Body of pancreas (tissue), 4 donors: ENCODE data around the gene RWDD1. TPM values are rescaled to one million over a fixed set of nuclear protein-coding genes. Genes with fewer than 3 reads are reported as not detected.

Experiments
- ATAC-seq: fragments of 150-250 bp; one replicate; pipeline ENCODE4 v1.9.1; 2016
- DNase-seq, 4 donors: peaks; one replicate each; pipeline ENCODE4 v3.0.0-alpha.2; 2019
- H3K27ac ChIP-seq, 4 donors: fragments of 200-600 bp; sonication (generic); 1 replicate in 3 of 4; 2 replicates in 1 of 4; pipeline versions ENCODE4 v1.5.1 to v1.6.1; 2016 to 2019; ENCODE audit warnings: mild to moderate bottlenecking in 1 of 4, mixed read lengths in 1 of 4, moderate library complexity in 1 of 4
- H3K27me3 ChIP-seq, 2 donors: fragments of 200-600 bp; sonication (generic); one replicate each; pipeline ENCODE4 v1.6.0; 2016; ENCODE audit warnings: mild to moderate bottlenecking in 1 of 2
- H3K36me3 ChIP-seq, 2 donors: fragments of 200-600 bp; sonication (generic); replicated peaks in 1 of 2; 2 replicates each; pipeline ENCODE4 v1.5.1; 2016; ENCODE audit warnings: low read depth in 2 of 2; ENCODE audit not compliant: insufficient read depth in 1 of 2
- H3K4me1 ChIP-seq: fragments of 200-600 bp; sonication (generic); one replicate; pipeline ENCODE4 v1.6.0; 2016
- H3K4me3 ChIP-seq, 2 donors: fragments of 200-600 bp; sonication (generic); 1 replicate in 1 of 2; 2 replicates in 1 of 2; pipeline ENCODE4 v1.5.1; 2016 to 2019
- H3K9me3 ChIP-seq, 3 donors: fragments of 200-600 bp; sonication (generic); 1 replicate in 2 of 3; 2 replicates in 1 of 3; pipeline ENCODE4 v1.5.1; 2016
- CTCF ChIP-seq, 7 experiments: fragments of 450-650 bp in 4 of 7; fragments of 200-600 bp in 3 of 7; sonication (generic) in 3 of 7; IDR thresholded peaks; one replicate each; pipeline ENCODE4 v1.5.1; 2016 to 2019; ENCODE audit warnings: antibody characterized with exemption in 7 of 7
- POLR2A ChIP-seq, 3 donors: fragments of 450-650 bp; IDR thresholded peaks; one replicate each; pipeline ENCODE4 v1.6.1; 2016; ENCODE audit warnings: antibody characterized with exemption in 3 of 3, mild to moderate bottlenecking in 2 of 3
- WGBS, 2 donors: methylation state at CpG; one replicate each; pipeline ENCODE4 v1.1.5; 2017; 5-methylcytosine and 5-hydroxymethylcytosine counted together
- intact Hi-C: fragments of 100-400 bp; cut with DNase I; formaldehyde crosslinking; loops from one replicate; pipeline ENCODE4 v1.15.1; 2023
- total RNA-seq, 2 donors: library from RNA; depleted of rRNA; stranded (reverse); fragments of >200 nt; gene quantifications; one replicate each; pipeline ENCODE4 v1.1.0, GENCODE V29; 2016

The RWDD1 gene
- total RNA-seq, 2 donors from 2014 or later: 21.4 to 28.0 TPM

DNA sequence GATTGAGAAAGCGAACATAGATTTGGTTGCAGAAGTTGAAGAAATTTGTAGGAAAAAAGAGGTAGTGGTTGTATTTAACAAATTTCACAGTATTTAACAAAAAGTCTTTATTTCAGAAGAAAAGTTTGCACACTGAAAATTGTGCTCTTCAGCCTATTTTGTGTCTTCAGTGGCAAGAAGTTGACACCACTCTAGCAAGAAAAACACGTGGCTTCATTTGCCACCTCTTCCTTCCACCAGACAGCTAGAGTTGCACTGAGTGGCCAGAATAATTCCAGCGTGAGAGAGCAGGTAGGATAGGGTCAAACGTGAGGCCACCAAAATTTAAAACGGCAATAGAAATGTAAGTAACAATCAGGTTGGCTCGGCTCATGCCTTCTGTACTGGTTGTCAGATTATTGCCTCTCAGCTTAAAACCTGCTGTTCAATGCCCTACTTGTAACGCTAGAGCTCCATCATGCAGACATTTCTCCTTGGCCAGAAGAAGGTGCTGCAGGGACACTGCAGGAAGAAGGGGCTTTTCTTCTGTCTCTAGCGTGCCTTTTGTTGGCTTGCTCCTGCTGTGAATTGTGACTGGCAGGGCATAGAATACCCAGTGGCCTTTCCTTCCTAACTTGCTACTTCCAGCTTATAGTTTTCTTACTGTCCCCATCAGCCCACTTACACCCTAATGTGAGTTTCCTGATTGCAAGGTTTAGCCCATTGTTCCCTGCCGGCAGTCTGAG, 37.9 kb upstream of the RWDD1 start:
- no peaks in the 10 kb centered on the region for H3K36me3 ChIP-seq
- H3K4me3 ChIP-seq: no peak overlapping the region
- DNase-seq (no peak), ATAC-seq (no peak)
- TF ChIP-seq POLR2A (IDR thresholded peaks at IDR 0.05) (no peak), CTCF (IDR thresholded peaks at IDR 0.05) (no peak)
- H3K4me1 ChIP-seq: no peaks in the 10 kb centered on the region
- no peak overlapping the region for H3K27ac ChIP-seq
- H3K9me3 ChIP-seq: no peaks in the 10 kb centered on the region
- H3K27me3 ChIP-seq: peaks cover 0 to 3% of the 10 kb centered on the region in 2 donors
- intact Hi-C loops: no loop called here
- 43 to 51% methylated on average over 9 of the region's 9 CpGs for WGBS, 2 donors

DNA sequence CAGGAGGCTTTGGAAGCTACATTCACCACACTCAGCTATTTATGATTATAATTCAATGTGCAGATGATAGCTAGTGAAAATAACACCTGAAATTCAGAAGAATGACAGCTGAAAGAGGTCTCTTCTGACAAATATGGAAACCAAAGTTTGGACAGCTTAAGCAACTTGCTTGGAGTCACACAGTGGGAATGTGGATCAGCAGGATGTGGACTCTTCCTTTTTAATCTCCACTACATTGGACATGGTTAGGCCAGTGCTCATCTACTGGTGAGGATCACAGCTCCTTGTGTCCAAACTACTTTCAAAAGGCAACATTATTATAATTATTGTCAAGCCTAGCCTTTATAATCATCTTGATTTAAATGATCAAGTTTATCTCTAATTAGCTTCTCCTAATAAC, 36.2 kb upstream of the RWDD1 start:
- no peak overlapping the region for H3K27ac ChIP-seq
- no peaks in the 10 kb centered on the region for H3K36me3 ChIP-seq
- intact Hi-C loops: no loop called here
- ATAC-seq (no peak), DNase-seq (no peak)
- H3K27me3 ChIP-seq: peaks cover 0 to 3% of the 10 kb centered on the region in 2 donors
- TF ChIP-seq CTCF (IDR thresholded peaks at IDR 0.05) (no peak), POLR2A (IDR thresholded peaks at IDR 0.05) (no peak)
- no peak overlapping the region for H3K4me3 ChIP-seq
- H3K4me1 ChIP-seq: no peaks in the 10 kb centered on the region
- no peaks in the 10 kb centered on the region for H3K9me3 ChIP-seq

GRCh38 chr6:116536216-116536621, 35.1 kb upstream of the RWDD1 start:
- 3 to 13% methylated on average over 4 of the region's 4 CpGs for WGBS, 2 donors
- no peaks in the 10 kb centered on the region for H3K9me3 ChIP-seq
- no peak overlapping the region for H3K4me3 ChIP-seq
- intact Hi-C loops: no loop called here
- H3K27ac ChIP-seq: no peak overlapping the region
- peaks cover 0 to 3% of the 10 kb centered on the region in 2 donors for H3K27me3 ChIP-seq
- H3K36me3 ChIP-seq: no peaks in the 10 kb centered on the region
- TF ChIP-seq POLR2A (IDR thresholded peaks at IDR 0.05) (no peak), CTCF (IDR thresholded peaks at IDR 0.05) (peak in 6 of 7 experiments; percentile 60 to 91 (median 64))
- DNase-seq: peak in 2 of 4 donors; percentile 23 to 44
- no peaks in the 10 kb centered on the region for H3K4me1 ChIP-seq
- ATAC-seq: peak; percentile 58

DNA sequence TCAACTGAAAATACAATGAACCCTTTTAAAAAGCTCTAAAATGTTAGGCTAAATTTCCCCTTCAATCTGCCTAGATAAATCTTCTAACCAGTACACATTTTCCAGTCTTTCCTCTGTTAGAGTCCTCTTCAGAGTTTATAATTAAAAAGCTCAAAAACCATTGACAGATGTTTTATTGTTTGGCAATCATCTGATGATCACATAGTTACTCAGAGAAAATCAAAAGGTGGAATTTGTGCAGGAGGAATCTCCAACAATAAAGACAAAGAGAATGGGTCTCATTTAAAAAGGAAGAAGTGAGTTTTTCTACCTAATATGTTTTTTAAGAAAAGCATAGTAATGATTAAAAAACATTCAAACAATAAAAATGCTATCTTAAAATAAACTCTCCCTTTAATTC, 28.9 kb upstream of the RWDD1 start:
- Histone ChIP-seq H3K36me3 (no peaks in the 10 kb centered on the region), H3K4me1 (no peaks in the 10 kb centered on the region), H3K27me3 (no peaks in the 10 kb centered on the region), H3K27ac (no peak overlapping the region), H3K9me3 (no peaks in the 10 kb centered on the region), H3K4me3 (no peak overlapping the region)
- no peak for ATAC-seq
- TF ChIP-seq CTCF (IDR thresholded peaks at IDR 0.05): no peak
- TF ChIP-seq POLR2A (IDR thresholded peaks at IDR 0.05): no peak
- no peak for DNase-seq
- intact Hi-C loops: no loop called here

GRCh38 chr6:116543149-116543548, 28.2 kb upstream of the RWDD1 start:
- Histone ChIP-seq H3K27ac (no peak overlapping the region), H3K4me3 (no peak overlapping the region), H3K9me3 (no peaks in the 10 kb centered on the region), H3K27me3 (no peaks in the 10 kb centered on the region), H3K36me3 (no peaks in the 10 kb centered on the region), H3K4me1 (no peaks in the 10 kb centered on the region)
- no peak for TF ChIP-seq CTCF (IDR thresholded peaks at IDR 0.05)
- no peak for TF ChIP-seq POLR2A (IDR thresholded peaks at IDR 0.05)
- ATAC-seq (no peak), DNase-seq (no peak)
- intact Hi-C loops: no loop called here
